Renal cortex interstitium (tissue), 11 donors: ENCODE data around the gene SMIM43. TPM values are rescaled to one million over a fixed set of nuclear protein-coding genes. Genes with fewer than 3 reads are reported as not detected.
"Not testable (repeated sequence)": the region's sequence is repeated elsewhere in the genome, so short reads cannot be mapped to it uniquely, and the experiment has no call there.

Experiments used
- DNase-seq, 11 donors: peaks; one replicate each; pipeline ENCODE4 v3.0.0-alpha.2; 2013; ENCODE audit warnings: low read depth in 9 of 11, low spot score in 4 of 11; ENCODE audit errors: extremely low read depth in 1 of 11
- polyA plus RNA-seq, 3 donors: library from polyadenylated mRNA; unstranded; fragments of 120-200 nt; gene quantifications; one replicate each; pipeline ENCODE4 v1.2.1, GENCODE V29; 2013; ENCODE audit not compliant: insufficient read length in 3 of 3

SMIM43 gene
- polyA plus RNA-seq, 3 donors, result 0.58 to 0.79 (median 0.62) TPM

DNA sequence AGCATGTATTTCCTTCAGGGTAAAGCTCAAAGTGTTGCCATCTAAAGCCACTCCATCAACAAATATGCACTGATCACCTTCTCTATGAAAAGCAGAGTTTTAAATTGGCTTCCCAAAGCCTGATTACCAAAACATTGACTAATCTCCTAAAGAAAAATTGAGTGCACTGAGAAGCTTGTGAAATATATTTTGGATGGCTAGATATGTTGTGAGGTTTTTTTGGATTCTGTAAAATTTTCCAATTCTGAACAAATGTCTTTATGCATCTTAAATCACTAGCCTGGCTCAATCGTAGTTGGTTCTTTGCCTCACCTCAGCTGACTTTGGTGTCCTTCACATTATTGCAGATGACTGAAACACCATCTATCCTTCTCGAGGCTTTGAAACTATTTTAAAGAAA lies 21.3 kb upstream of the SMIM43 start:
- DNase-seq, result no peak

DNA sequence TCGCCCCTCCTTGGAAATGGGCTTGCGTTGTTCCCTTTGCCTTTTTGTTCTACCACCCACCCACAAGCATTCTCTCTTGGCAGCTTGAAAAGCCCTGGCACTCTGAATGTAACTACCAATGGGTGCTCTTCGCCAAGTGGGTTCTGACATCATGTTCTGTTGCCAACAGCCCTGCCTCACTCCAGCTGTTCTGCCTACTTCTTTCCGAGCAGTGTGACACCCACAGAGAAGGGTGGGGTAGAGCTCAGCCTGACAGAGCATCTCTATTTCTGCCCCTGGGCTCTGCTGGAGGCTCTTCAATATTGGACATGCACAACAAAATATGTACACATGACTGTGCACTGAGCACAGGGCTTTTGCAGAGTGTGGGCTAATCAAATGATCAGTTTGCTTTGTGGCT lies 20.5 kb upstream of the SMIM43 start:
- no peak for DNase-seq

DNA sequence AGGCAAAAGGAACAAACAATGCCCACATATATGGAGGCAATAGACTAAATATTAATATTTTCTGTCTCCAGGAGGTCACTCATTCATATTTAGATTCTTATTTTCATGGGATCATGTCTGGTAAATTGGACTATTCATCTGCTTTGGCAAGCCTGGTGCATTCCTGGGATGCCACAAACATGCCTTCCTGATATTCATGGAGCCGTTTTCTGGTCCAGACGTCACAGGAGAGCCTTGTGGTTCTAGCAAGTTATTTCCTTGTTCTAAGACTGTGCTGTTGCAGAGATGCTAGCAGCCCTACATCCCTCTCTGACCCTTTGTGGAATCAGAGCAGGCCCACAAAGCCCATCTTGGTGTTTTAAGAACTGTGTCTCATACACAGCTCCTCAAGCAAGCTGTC lies 20.0 kb upstream of the SMIM43 start:
- DNase-seq, result no peak

DNA sequence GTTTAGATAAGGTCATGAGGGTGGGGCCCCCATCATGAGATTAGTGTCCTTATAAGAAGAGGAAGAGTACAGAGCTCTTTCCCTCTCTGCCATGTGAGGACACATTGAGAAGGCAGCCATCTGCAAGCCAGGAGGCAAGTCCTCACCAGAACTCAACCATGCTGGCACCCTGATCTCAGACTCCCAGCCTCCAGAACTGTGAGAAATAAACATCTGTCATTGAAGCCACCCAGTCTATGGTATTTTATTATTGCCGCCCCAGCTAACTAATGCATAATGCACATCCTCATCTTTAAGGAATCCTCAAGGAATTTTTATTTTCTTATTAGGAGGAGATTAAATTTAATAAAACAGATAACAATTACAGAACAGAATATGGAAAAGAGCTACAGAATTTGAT lies 19.4 kb upstream of the SMIM43 start:
- no peak for DNase-seq

DNA sequence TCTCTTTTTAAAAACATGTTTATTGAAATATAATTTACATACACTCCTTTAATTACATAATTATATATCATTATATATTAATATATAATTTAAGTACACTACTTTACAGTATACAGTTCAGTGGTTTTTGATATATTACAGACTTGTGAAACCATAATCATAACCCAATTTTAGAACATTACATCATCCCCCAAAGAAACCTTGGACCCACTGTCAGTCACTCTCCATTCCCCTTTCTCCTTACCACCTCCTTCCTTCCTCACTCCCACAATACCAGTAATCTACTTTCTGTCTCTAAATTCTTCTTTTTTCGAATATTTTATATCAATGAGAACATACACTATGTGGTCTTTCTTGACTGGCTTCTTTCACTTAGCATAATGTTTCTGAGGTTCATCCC lies 18.2 kb upstream of the SMIM43 start:
- no peak for DNase-seq

DNA sequence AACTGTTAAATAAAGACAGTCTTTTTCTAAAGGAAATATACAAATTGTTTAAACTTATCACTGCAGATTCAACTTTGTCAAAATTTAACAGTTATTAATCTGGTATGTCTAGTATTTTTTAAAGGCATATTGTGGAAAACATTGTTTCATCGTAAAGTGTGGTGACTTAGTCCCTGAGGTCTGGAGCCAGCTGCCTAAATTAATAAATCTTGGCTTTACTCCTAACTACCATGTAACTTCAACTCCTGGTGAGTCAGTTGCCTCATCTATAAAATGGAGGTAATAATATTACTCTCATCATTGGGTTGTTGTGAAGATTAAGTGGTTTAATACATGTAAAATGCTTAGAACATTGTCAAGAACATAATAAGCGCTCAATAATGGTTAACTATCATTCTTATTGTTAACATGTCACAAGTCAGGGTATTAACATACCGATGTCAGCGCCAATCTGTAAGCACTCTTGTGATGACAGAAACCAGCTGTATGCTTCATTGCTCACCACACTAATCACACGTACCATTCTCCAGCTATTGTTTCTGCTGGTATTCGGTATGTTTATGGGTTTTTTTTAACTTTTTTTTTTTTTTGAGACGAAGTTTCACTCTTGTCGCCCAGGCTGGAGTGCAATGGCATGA lies 14.1 kb upstream of the SMIM43 start:
- no peak for DNase-seq

DNA sequence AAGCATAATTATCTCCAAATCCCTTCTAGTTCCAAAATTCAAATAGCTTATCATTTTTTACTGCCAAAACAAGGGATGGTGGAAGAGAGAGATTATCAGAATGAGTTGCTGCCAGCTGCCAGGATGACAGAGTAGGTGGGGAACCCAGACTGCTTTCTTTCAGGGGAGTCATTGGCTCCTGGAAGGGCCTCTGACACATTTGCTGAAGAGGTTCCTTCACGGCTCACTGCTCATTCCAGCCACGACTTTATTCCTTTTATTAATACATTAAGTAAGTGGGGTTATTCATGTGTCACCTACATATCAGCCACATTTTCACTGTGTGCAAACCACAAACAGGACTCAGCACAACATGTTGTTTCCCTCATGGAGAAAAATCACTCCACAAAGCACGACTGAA lies 12.7 kb upstream of the SMIM43 start:
- DNase-seq, result no peak

DNA sequence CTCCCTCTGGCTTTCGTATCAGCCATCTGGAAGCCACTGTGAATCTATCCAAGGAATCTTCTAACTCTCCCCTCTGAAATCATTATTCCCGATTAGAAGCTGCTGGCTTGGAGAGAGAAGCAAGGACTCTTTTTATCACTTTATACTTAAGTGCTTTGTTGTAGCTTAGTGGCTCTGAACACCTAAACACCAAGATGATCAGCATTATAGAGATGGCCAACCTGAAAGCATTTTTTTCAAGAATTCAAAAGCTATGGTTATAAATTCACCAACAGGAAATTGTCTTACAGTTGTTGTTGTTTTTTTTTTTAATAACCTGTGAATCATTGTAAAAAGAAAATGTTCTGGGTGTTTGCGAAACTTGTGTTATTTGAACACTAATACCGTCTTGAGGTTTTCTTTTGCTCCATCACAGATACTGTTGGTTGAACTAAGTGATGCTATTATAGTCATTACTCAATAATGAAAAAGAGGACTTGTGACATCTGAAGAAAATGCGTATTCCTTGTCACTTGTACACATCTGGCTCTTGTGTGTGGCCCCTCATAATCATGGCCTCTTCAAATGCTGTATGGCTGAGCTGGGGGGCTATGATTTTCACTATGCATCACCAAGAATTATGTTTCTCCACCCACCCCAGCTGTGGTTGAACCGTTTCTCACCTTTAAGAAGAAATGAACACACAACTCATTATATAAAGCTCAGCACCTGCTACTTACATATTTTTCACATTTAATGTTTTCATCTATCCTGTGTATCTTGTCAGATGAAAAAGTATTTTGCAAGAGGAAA lies 11.8 kb upstream of the SMIM43 start:
- no peak for DNase-seq

DNA sequence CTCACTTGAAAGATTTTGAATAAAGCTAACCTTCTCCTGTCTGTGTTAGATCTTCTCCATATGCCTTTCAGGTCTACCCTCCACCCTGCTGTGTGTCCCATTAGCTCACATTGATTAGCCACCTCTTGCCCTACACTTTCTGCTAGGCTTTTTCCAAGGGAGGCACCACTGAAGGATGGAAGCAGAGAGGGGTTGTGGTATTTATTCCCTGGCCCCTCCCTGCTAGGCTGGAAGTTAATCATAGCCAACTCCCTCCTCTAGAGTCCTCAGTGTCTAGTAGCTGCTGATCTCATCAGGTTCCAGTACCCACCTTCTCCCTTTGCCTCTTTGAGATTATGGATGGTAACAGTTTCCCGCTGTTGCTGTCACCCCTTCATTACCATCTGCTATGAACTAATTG lies 8.9 kb upstream of the SMIM43 start:
- DNase-seq, result no peak

DNA sequence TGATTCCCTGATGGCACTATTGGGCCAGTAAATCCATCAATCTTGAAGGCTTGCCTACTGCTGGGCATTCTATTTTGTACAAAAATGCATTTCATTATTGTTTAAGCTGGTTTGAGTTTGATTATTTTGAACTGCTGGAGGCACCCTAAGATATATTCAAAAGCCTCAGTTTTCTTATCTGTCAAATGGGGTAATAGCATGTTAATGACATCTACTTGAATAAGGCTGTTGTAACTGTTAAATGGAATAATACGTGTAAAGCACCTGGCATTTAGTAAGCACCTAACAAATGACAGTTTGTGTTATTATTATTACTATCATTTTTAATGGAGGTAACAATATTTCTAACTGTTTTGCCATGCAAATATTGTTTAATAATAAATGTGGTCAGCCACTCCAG lies 6.9 kb upstream of the SMIM43 start:
- DNase-seq, result no peak

DNA sequence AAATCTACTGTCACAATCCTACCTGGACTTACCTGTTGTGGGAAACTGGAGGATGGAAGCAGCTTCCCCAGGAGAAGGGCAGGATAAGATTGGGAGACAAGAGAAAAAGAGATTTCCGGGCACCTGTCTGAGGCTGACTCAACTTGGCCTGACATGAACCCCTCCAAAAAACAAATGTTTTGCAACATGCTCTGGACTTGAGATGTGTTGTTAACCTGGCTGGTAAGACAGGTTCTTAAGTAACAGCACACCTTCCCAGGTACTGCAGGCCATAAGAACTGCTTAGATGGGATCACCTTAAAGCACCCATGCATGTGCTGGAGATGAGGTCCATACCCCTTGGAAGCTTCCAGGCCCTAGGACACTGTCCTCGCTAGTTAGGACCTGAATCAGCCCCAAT lies 4.4 kb upstream of the SMIM43 start:
- DNase-seq, result no peak

DNA sequence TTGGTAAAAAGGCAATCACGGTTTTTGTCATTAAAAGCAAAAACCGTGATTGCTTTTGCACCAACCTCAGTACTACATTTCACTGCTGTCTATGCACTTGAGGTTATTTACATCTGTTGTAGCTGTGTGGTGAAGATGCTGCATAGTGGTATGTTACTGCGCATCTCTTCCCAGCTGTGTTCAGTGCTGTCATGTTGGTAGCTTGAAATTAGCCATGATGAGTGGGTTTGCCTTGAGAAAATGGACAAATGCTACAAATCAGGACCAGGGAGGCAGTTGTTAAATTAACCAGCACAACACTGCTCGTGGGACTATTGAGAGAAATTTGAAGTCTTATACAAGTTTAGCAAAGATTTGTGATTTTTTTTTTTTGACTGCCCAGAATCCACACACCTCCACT lies 2.2 kb upstream of the SMIM43 start:
- no peak for DNase-seq

DNA sequence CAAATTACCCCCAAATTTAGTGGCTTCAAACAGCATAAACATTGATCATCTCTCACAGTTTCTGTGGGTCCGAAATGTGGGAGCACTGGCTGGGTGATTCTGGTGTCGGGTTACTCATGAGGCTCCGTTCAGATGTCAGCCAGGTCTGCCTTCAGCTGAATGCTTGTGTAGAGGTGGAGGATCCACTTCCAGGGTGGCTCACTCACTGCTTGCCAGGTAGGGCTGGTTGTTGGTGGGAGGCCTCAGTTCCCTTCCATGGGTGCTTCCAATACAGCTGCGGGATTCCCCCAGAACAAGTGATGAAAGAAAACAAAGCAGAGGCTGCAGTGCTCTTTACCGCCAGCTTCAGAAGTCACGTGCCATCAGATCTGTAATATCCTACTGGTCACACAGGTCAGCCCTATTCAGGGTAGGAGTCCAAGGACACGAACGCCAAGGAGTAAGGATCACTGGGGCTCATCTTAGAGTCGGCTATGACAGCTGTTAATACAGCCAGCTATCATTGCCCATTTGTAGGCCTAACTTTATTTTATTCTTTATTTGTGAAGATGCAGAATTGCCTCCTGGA lies 1.1 kb upstream of the SMIM43 start:
- DNase-seq, result no peak

DNA sequence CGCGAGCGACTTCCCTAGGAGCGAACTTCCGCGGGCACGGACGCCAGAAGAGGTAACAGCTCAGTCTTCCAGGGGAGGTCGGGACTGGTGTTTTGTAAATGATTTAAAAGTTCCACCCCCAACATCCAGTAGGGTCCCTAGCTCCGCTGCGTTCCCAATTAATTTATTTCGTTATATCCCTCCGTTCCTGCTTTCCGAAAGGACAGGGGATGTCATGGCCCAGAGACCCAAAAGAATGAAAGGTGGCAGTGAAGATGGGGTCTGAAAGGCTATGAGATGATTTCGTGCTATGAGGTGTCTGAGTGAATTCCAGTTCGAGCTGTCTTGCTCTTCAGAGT lies 373 bp upstream of the SMIM43 start:
- no peak for DNase-seq

DNA sequence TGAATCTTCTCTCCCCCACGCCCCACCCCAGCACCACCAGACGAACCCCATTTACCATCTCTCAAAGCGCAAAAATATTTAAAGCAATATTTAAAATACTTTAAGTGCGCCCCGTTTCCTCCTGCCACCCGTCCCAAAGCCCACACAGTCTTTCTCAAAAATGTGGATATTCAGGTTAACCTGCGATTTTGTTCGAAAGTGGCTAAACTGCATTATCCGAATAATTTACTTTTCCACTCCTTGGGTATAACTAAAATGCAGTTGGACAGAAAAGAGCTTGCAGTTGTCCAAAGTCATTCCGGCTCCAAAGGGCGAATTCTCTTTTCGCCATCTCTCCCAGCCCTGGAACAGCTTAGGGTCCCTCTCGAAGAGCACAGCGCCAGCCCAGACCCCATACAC lies 662 bp downstream of the SMIM43 start:
- DNase-seq, result no peak

DNA sequence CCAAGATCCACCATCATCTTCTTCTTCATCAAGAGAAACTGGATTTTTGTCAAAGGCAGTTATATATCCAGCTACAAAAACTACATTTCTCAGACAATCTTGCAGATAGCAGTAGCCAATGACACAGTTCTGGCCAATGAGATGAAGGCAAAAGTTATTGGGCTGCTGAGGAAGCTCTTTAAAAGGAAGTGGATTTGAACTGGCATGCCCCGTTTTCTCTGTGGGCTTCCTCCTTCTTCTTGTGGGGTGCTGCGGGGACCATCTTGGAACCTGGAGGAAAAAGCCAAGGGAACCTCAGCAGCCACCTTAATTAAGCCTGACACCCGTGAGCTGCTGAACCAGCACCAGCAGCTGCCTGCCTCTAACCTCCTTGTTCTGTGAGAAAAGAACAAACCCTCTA lies 4.8 kb downstream of the SMIM43 start:
- no peak for DNase-seq

DNA sequence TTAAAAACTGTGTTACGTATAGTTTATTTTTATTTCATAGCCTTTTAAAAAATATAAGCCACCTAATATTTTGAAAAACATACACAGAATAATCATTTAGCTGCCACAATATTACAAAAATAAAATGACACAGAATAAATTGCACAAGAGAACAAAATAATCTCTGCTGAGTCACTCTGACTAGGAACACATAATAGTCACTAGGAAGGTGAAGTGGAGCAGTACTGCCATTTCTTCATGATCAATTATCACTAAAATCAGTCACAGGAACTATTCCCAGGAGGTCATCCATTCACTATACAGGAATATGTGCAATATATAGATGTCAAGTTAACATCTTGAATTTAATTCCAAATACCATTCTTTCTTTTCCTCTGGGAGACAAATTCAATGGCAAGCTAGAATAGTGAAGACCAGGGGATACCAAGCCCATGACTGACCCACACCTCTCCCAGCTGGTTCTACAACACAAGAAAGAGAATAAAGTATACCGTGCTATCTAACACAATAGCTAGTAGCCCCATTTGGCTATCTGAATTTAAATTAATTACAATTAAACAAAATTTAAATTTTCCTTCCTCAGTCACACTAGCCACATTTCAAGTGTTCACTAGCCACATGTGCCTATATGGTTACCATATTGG lies 5.9 kb downstream of the SMIM43 start:
- DNase-seq, result no peak

DNA sequence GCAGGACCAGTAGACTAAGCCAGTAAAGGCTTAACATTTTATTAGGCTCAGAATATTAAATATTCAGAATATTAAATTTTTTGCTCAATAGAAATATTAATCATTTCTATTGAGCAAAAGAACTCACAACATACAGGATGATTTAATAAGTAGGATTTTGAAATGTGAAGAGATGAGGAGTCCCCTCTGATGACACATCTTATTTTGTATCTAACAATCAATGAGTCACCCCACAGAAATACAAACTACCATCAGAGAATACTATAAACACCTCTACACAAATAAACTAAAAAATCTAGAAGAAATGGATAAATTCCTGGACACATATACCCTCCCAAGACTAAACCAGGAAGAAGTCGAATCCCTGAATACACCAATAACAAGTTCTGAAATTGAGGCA lies 12.8 kb downstream of the SMIM43 start:
- DNase-seq, result not testable (repeated sequence)

DNA sequence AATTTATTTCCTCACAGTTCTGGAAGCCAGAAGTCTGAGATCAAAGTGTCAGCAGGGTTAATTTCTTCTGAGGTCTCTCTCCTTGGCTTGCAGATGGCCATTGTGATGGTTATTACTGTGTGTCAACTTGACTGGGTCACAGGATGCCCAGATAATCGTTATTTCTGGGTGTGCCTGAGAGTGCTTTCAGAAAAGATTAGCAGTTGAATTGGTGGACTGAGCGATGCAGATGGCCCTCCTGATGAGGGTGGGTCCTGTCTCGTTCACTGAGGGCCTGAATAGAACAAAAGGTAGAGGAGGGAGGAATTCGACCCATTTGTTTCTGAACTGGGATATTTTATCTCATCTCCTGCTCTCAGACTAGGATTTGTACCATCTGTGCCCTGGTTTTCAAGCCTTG lies 15.7 kb downstream of the SMIM43 start:
- DNase-seq, result no peak

DNA sequence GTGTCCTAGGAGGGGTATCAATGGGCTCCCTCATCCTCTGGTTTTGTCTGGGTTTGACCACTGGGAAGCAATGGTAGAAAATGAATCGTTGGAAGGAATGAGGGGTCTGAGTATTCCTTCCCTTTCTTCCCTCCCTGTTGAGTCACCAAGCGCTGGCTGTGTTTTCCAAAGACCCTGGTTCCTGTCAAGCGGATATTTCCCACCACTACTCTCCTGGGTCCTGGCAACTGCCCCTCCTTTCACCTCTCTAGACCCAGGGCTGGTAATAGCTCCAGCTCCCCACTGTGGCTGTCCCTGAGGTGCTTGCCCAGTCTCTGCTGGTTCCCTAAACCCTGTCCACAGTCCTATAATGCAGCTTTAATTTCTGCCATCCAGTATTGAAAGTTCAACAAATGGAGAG lies 22.2 kb downstream of the SMIM43 start:
- no peak for DNase-seq
